ENCODE data around the gene PARD3. TPM values are rescaled to one million over a fixed set of nuclear protein-coding genes. Genes with fewer than 3 reads are reported as not detected.

Gene PARD3
- total RNA-seq, 4 donors from 2014 or later = 150 to 172 (median 165) TPM

DNA sequence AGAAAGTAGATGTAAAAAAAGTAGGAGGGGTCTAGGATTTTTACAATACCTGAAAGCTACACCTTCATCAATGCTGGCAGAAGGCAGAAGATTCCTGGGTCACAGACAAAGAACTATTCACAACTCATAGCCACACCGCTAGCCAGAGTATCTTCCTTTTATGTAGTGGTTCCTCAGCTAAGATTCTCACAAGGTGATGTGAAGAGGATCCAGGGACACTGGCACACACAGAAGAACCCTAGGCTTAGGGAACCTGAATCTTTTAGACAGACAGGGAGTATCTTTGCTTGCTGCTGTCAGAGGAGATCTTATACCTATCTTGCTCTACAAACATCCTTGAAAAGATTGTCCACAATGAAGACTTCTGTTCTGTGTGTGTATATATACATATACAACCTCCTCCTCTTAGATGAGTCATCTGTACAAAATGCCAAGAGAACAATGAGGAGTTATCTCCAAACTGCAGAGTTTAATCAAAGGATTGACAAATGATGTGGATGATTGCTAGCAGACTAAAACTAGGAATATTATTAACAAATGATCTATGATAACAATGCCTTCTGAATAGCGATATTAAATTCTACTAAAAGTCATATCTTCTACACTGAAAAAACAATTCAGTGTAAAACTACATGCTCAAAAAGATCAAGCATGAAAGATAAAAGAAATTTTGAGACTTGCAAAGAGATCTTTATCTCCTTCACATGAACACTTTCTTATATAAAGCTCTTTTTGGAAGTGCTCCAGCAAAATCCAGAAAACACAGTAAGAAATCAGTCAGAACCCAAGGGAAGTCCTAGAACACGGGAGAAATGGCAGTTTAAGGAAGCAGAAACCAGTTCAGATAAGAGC lies 409.3 kb downstream of the PARD3 start:
- intact Hi-C loops (cut with DNase I; ENCODE audit: low total_unique reads) = no loop called here
- no peak for TF ChIP-seq POLR2A (IDR thresholded peaks at IDR 0.05)
- TF ChIP-seq, protein P1, sequence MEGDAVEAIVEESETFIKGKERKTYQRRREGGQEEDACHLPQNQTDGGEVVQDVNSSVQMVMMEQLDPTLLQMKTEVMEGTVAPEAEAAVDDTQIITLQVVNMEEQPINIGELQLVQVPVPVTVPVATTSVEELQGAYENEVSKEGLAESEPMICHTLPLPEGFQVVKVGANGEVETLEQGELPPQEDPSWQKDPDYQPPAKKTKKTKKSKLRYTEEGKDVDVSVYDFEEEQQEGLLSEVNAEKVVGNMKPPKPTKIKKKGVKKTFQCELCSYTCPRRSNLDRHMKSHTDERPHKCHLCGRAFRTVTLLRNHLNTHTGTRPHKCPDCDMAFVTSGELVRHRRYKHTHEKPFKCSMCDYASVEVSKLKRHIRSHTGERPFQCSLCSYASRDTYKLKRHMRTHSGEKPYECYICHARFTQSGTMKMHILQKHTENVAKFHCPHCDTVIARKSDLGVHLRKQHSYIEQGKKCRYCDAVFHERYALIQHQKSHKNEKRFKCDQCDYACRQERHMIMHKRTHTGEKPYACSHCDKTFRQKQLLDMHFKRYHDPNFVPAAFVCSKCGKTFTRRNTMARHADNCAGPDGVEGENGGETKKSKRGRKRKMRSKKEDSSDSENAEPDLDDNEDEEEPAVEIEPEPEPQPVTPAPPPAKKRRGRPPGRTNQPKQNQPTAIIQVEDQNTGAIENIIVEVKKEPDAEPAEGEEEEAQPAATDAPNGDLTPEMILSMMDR (IDR thresholded peaks at IDR 0.05) = no peak
- DNase-seq (ENCODE audit: low spot score in 2 of 2) = no peak
- WGBS, 2 donors = 62 to 76% methylated on average over 3 of the region's 3 CpGs
- H3K4me3 ChIP-seq (ENCODE audit: low read depth, poor library complexity, severe bottlenecking) = no peak overlapping the region

DNA sequence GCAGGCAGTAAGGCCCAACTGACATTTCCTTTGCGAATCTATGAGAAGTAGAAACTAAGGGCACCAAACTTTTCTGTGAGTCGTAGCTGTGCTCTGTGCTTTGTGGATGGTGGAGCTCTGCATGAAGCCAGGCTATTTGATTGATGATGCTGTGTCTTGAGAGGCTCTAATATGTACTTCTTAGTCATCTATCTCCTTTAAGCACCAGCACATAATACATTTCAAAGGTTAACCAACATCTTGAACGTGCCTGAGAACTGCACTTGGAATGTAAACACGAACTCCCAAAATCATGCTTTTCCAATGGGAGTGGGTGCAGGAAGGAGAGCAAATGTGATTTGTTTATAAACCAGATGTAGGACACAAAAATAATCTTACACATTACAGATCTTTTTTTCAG lies 411.6 kb downstream of the PARD3 start:
- H3K4me3 ChIP-seq (ENCODE audit: low read depth, poor library complexity, severe bottlenecking) = no peak overlapping the region
- TF ChIP-seq, protein P1 (IDR thresholded peaks at IDR 0.05) = no peak
- TF ChIP-seq POLR2A (IDR thresholded peaks at IDR 0.05) = no peak
- 92 to 94% methylated on average over 4 of the region's 4 CpGs for WGBS, 2 donors
- no peak for DNase-seq (ENCODE audit: low spot score in 2 of 2)
- intact Hi-C loops (cut with DNase I; ENCODE audit: low total_unique reads) = no loop called here

DNA sequence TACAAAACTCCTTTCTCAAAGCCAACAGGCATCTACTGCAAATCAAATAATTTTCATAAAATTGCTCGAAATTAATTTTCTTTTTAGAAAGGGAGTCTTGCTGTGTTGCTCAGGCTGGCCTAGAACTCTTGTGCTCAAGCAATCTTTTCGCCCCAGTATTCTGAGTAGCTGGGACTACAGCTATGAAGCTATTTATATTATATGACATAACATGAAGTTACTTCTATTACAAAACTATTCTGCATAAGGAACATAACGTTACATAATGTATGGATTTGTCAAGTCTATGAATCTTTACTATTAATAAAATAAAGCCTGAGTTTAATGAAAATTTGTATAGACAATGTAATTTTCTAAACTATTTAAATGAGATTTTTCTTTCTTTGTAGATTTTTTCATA lies 415.0 kb downstream of the PARD3 start:
- WGBS, 2 donors = 87 to 91% methylated on average over 3 of the region's 3 CpGs
- TF ChIP-seq, protein P1 (IDR thresholded peaks at IDR 0.05) = no peak
- TF ChIP-seq POLR2A (IDR thresholded peaks at IDR 0.05) = no peak
- H3K4me3 ChIP-seq (ENCODE audit: low read depth, poor library complexity, severe bottlenecking) = no peak overlapping the region
- no peak for DNase-seq (ENCODE audit: low spot score in 2 of 2)
- intact Hi-C loops (cut with DNase I; ENCODE audit: low total_unique reads) = no loop called here

DNA sequence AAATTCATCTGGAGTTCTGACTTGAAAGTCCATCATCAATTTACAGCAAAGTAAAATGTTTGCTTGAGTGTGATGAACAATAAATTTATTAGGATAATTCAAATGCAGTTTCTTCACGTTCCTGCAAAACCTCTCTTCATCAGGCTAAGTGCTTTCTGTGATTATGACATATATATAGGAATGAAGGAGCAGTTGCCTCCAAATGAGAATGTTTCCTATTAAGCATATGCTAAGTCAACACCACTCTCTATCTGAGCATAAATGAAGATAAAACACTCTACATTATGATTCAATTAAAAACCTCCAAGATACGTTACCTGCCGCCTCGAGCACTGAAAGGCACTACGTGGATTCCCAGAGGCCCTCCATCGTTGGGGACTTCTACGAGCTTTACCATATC lies 416.1 kb downstream of the PARD3 start:
- DNase-seq (ENCODE audit: low spot score in 2 of 2) = no peak
- WGBS, 2 donors = 75 to 78% methylated on average over 7 of the region's 7 CpGs
- no peak overlapping the region for H3K4me3 ChIP-seq (ENCODE audit: low read depth, poor library complexity, severe bottlenecking)
- TF ChIP-seq, protein P1 (IDR thresholded peaks at IDR 0.05) = no peak
- TF ChIP-seq POLR2A (IDR thresholded peaks at IDR 0.05) = no peak
- intact Hi-C loops (cut with DNase I; ENCODE audit: low total_unique reads) = no loop called here

DNA sequence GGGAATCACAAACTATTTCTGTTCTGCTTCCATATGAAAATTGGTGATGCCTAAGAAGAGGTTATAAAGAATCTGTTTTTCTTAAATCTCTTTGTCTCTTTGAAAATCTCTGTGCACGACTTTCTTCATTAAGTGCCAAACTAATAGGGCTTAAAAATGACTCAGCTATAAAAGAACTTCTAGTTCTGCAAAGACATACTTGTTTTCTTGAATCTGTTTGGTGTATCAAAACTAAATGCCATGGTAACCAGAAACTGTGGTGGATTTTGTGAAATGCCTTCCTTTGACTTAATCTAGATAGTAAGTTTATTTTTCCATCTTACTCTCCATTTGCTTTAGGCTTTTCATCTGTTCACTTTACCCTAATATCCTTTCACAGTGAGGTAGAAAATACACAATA lies 417.8 kb downstream of the PARD3 start:
- H3K4me3 ChIP-seq (ENCODE audit: low read depth, poor library complexity, severe bottlenecking) = no peak overlapping the region
- intact Hi-C loops (cut with DNase I; ENCODE audit: low total_unique reads) = no loop called here
- no peak for TF ChIP-seq POLR2A (IDR thresholded peaks at IDR 0.05)
- TF ChIP-seq, protein P1 (IDR thresholded peaks at IDR 0.05) = no peak
- 11 to 17% methylated on average over 1 of the region's 1 CpG for WGBS, 2 donors
- no peak for DNase-seq (ENCODE audit: low spot score in 2 of 2)
